ENCODE data around the gene ACSM2A. TPM values are rescaled to one million over a fixed set of nuclear protein-coding genes. Genes with fewer than 3 reads are reported as not detected.
"Not testable (repeated sequence)": the region's sequence is repeated elsewhere in the genome, so short reads cannot be mapped to it uniquely, and the experiment has no call there.

Gene ACSM2A
- total RNA-seq, 2 donors from 2014 or later = not detected

DNA sequence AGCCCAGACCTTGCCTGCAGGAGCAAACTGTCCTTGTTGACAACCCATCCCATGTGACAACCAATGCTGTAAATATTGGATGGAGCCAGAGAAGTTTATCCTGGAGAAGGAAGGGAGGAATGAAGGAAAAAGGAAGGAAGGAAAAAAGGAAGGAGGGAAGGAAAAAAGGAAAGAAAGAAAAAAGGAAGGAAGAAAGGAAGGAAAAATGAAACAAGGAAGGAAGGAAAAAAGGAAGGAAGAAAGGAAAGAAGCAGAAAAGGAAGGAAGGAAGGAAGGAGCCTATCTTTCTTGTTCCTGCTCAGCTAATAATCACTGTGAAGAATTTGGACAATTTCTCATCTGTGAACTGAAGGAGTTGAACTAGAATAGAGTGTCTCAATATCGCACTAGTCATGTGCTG is 68.8 kb downstream of the ACSM2A start:
- no peak overlapping the region for H3K4me3 ChIP-seq (ENCODE audit: low read length)
- no peaks in the 10 kb centered on the region for H3K4me1 ChIP-seq (ENCODE audit: control insufficient read depth, insufficient read depth, low read length)
- no peaks in the 10 kb centered on the region for H3K27me3 ChIP-seq (ENCODE audit: control insufficient read depth, insufficient read depth, low read length, poor library complexity, severe bottlenecking)
- 68% methylated on average over 1 of the region's 1 CpG; no CpG with 5 or more reads in 1 of the 2 experiments for WGBS, 2 experiments (ENCODE audit: insufficient coverage in 1 of 2, insufficient read length in 1 of 2)
- no peak for DNase-seq
- no peaks in the 10 kb centered on the region for H3K36me3 ChIP-seq (ENCODE audit: control insufficient read depth, insufficient read depth, low read length)
- peaks cover 57% of the 10 kb centered on the region for H3K9me3 Mint-ChIP-seq
- H3K27ac Mint-ChIP-seq = no peak overlapping the region
- H3K27me3 Mint-ChIP-seq (ENCODE audit: insufficient read depth) = no peaks in the 10 kb centered on the region
- no peak overlapping the region for H3K4me3 Mint-ChIP-seq
- TF ChIP-seq, protein P1, sequence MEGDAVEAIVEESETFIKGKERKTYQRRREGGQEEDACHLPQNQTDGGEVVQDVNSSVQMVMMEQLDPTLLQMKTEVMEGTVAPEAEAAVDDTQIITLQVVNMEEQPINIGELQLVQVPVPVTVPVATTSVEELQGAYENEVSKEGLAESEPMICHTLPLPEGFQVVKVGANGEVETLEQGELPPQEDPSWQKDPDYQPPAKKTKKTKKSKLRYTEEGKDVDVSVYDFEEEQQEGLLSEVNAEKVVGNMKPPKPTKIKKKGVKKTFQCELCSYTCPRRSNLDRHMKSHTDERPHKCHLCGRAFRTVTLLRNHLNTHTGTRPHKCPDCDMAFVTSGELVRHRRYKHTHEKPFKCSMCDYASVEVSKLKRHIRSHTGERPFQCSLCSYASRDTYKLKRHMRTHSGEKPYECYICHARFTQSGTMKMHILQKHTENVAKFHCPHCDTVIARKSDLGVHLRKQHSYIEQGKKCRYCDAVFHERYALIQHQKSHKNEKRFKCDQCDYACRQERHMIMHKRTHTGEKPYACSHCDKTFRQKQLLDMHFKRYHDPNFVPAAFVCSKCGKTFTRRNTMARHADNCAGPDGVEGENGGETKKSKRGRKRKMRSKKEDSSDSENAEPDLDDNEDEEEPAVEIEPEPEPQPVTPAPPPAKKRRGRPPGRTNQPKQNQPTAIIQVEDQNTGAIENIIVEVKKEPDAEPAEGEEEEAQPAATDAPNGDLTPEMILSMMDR (conservative IDR thresholded peaks at IDR 0.05) = no peak
- no peaks in the 10 kb centered on the region for H3K36me3 Mint-ChIP-seq (ENCODE audit: low read depth)
- H3K9me3 ChIP-seq (ENCODE audit: control insufficient read depth, low read length) = peaks cover 8% of the 10 kb centered on the region
- H3K27ac ChIP-seq (ENCODE audit: low read depth, low read length) = no peak overlapping the region
- no peak overlapping the region for H3K9ac ChIP-seq (ENCODE audit: extremely low read depth, low read length, poor library complexity, severe bottlenecking)
- H3K4me1 Mint-ChIP-seq = no peaks in the 10 kb centered on the region

DNA sequence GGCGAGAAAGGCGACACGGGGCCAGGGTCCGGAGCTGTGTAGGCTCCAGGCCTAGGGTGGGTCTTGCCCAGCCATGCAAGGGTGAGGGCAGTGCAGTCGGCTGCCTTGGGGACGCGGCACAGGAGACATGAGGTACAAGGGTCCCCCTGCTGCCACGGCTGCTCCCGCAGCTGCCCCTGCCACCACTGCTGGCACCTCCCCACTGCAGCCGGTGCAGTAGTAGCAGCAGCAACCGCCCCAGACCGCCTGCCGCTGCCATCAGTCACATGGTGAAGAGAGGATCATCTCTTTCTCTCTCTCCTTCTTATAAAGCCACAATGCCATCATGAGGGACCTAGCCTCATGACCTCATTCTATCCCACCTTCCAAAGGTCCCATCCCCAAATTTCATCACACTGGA is 80.5 kb downstream of the ACSM2A start:
- not testable (repeated sequence) for H3K36me3 ChIP-seq (ENCODE audit: control insufficient read depth, insufficient read depth, low read length); H3K27me3 Mint-ChIP-seq (ENCODE audit: insufficient read depth); H3K9me3 Mint-ChIP-seq; H3K9ac ChIP-seq (ENCODE audit: extremely low read depth, low read length, poor library complexity, severe bottlenecking); H3K4me1 ChIP-seq (ENCODE audit: control insufficient read depth, insufficient read depth, low read length); H3K4me3 ChIP-seq (ENCODE audit: low read length); DNase-seq; H3K27ac Mint-ChIP-seq; H3K27me3 ChIP-seq (ENCODE audit: control insufficient read depth, insufficient read depth, low read length, poor library complexity, severe bottlenecking); H3K9me3 ChIP-seq (ENCODE audit: control insufficient read depth, low read length); H3K36me3 Mint-ChIP-seq (ENCODE audit: low read depth); H3K4me3 Mint-ChIP-seq; H3K4me1 Mint-ChIP-seq; H3K27ac ChIP-seq (ENCODE audit: low read depth, low read length)
- WGBS, 2 experiments (ENCODE audit: insufficient coverage in 1 of 2, insufficient read length in 1 of 2) = no CpG with 5 or more reads among the region's 13 CpGs

DNA sequence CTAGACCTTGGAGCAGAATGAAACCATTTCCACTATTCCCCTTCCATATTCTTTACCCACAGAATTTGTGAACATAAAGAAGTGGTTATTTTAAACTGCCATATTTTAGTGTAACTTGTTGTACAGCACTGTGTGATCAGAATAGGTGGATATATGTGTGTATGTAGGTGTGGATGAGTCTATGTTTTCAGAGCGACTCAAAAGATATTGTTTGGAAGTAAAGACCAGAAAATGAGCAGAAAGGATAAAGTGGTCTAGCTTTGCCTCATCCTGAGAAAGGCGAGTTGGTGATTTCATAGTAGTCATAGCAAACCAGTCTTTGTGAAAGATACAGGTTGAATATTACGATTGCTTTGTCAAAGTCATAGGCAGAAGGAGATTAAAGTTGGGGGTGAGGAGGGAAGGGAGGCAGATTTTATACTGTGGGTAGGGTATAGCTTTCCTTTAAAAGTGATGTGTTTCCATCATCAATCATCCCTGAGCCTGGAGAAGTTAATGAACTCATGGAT is 81.0 kb downstream of the ACSM2A start:
- not testable (repeated sequence) for H3K4me1 Mint-ChIP-seq; H3K4me3 Mint-ChIP-seq; DNase-seq; H3K9me3 Mint-ChIP-seq; H3K27ac Mint-ChIP-seq; H3K27ac ChIP-seq (ENCODE audit: low read depth, low read length); H3K36me3 ChIP-seq (ENCODE audit: control insufficient read depth, insufficient read depth, low read length); H3K4me3 ChIP-seq (ENCODE audit: low read length); H3K36me3 Mint-ChIP-seq (ENCODE audit: low read depth); H3K9me3 ChIP-seq (ENCODE audit: control insufficient read depth, low read length); H3K27me3 Mint-ChIP-seq (ENCODE audit: insufficient read depth); H3K27me3 ChIP-seq (ENCODE audit: control insufficient read depth, insufficient read depth, low read length, poor library complexity, severe bottlenecking); H3K4me1 ChIP-seq (ENCODE audit: control insufficient read depth, insufficient read depth, low read length); H3K9ac ChIP-seq (ENCODE audit: extremely low read depth, low read length, poor library complexity, severe bottlenecking)
- WGBS, 2 experiments (ENCODE audit: insufficient coverage in 1 of 2, insufficient read length in 1 of 2) = no CpG with 5 or more reads among the region's 3 CpGs

DNA sequence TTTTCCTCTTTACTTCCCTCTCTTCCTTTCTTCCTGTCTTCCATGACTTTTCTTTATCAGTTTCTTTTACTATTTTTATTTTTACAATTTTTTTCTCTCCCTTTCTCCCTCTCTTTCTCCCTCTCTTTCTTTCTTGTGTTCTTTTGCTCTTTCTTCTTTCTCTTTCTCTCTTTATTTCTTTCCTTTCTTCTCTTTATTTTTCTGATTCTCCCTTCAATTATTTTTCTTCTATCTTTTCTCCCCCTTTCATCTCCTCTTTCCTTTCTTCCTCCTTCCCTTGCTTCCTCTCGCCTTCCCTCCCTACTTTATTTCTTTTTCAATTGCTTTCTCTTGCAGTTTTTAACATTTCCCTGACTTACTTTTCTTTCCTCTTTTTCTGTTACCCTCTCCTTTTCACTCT is 85.3 kb downstream of the ACSM2A start:
- H3K36me3 Mint-ChIP-seq (ENCODE audit: low read depth); H3K27ac ChIP-seq (ENCODE audit: low read depth, low read length); H3K4me3 ChIP-seq (ENCODE audit: low read length); H3K27me3 ChIP-seq (ENCODE audit: control insufficient read depth, insufficient read depth, low read length, poor library complexity, severe bottlenecking); DNase-seq; H3K4me1 Mint-ChIP-seq; H3K9ac ChIP-seq (ENCODE audit: extremely low read depth, low read length, poor library complexity, severe bottlenecking); H3K27ac Mint-ChIP-seq; H3K9me3 ChIP-seq (ENCODE audit: control insufficient read depth, low read length); H3K4me1 ChIP-seq (ENCODE audit: control insufficient read depth, insufficient read depth, low read length); H3K4me3 Mint-ChIP-seq; H3K27me3 Mint-ChIP-seq (ENCODE audit: insufficient read depth); H3K36me3 ChIP-seq (ENCODE audit: control insufficient read depth, insufficient read depth, low read length): not testable (repeated sequence)
- 43 to 60% methylated on average over 1 of the region's 1 CpG for WGBS, 2 experiments (ENCODE audit: insufficient coverage in 1 of 2, insufficient read length in 1 of 2)
- peaks cover 17% of the 10 kb centered on the region for H3K9me3 Mint-ChIP-seq

Other genes starting within 250 kb of the ACSM2A start
- not detected for gene GP2, start 124.0 kb upstream of the ACSM2A start, total RNA-seq
- gene UMOD, start 98.8 kb upstream of the ACSM2A start, total RNA-seq = not detected
- not detected for gene PDILT, start 46.8 kb upstream of the ACSM2A start, total RNA-seq
- not detected for gene ACSM5, start 42.0 kb upstream of the ACSM2A start, total RNA-seq
- not detected for gene ACSM2B, start 124.8 kb downstream of the ACSM2A start, total RNA-seq
- gene ACSM1, start 246.2 kb downstream of the ACSM2A start, total RNA-seq = 1 to 10 TPM in 1 of 2 donors, not detected in 1; 1.1 TPM